Measurements from ENCODE around the gene MAPK7. TPM values are rescaled to one million over a fixed set of nuclear protein-coding genes. Genes with fewer than 3 reads are reported as not detected.

MAPK7 gene
- polyA plus RNA-seq, 1 of the 3 experiments (the other 2 are of a cell fraction) = 19.1 TPM

- TF ChIP-seq CTCF (IDR thresholded peaks at IDR 0.05) (no peak), JUND (IDR thresholded peaks at IDR 0.05) (no peak), RCOR1 (IDR thresholded peaks at IDR 0.05; ENCODE audit: low read length) (no peak), PBX3 (IDR thresholded peaks at IDR 0.05) (no peak), EZH2phosphoT487 (IDR thresholded peaks at IDR 0.05; ENCODE audit: borderline replicate concordance, low read depth) (no peak), GATA2 (CRISPR knock-in tag; IDR thresholded peaks at IDR 0.05) (no peak), FOXJ3 (CRISPR knock-in tag; IDR thresholded peaks at IDR 0.05) (no peak), ZBTB33 (IDR thresholded peaks at IDR 0.05; ENCODE audit: borderline replicate concordance, low read depth) (no peak)
Measured at GRCh38 chr17:19421219-19421618, 42.9 kb downstream of the MAPK7 start (continued).

- Histone ChIP-seq H3F3A (replicated peaks; ENCODE audit: insufficient read depth) (peaks cover 23% of the 10 kb centered on the region), H3K36me3 (replicated peaks in 1 of 2; ENCODE audit: control insufficient read depth in 1 of 2, insufficient read depth in 2 of 2, low read length in 1 of 2) (no peaks in the 10 kb centered on the region), H3K9me3 (no peaks in the 10 kb centered on the region), H4K20me1 (ENCODE audit: insufficient read depth) (no peaks in the 10 kb centered on the region), H3K27me3 (ENCODE audit: insufficient read depth) (no peaks in the 10 kb centered on the region), H3K4me1 (ENCODE audit: control insufficient read depth in 1 of 2, insufficient read depth in 2 of 2, low read depth in 1 of 2, low read length in 1 of 2) (peaks cover 0 to 17% of the 10 kb centered on the region in 2 experiments; a peak in 2 of 4 replicates), H3K9me2 (no peaks in the 10 kb centered on the region), H3K4me3 (ENCODE audit: low read depth in 2 of 2, low read length in 1 of 2) (no peak overlapping the region), H3K9ac (no peak overlapping the region), H3K4me2 (no peak overlapping the region), H3K27ac (ENCODE audit: low read depth in 2 of 2, low read length in 1 of 2) (no peak overlapping the region), H2AFZ (ENCODE audit: low read depth) (no peak overlapping the region), H3K79me2 (ENCODE audit: insufficient read depth) (no peaks in the 10 kb centered on the region)
- CTCF ChIA-PET = interaction anchor here (1.9 kb wide), 1 partner anchor 59 kb away, joined by 7 read pairs; the partner anchor contains the start of gene B9D1
- POLR2A ChIA-PET = no interaction called here
- 80% methylated on average over 6 of the region's 6 CpGs for WGBS (ENCODE audit: low lambda C conversion rate)
- no peak for DNase-seq
- no peak for TF ChIP-seq GATA2 (CRISPR knock-in tag; IDR thresholded peaks at IDR 0.05)
- no peak for TF ChIP-seq YY1 (IDR thresholded peaks at IDR 0.05; ENCODE audit: low read depth)
- TF ChIP-seq GABPA (IDR thresholded peaks at IDR 0.05; ENCODE audit: low read depth) = no peak
- no peak for TF ChIP-seq REST (IDR thresholded peaks at IDR 0.05; ENCODE audit: low read depth, low read length)
- TF ChIP-seq CTCF (IDR thresholded peaks at IDR 0.05) = no peak
- no peak for TF ChIP-seq TCF12 (IDR thresholded peaks at IDR 0.05)
- no peak for TF ChIP-seq ZBTB33 (IDR thresholded peaks at IDR 0.05; ENCODE audit: borderline replicate concordance, low read depth)
- no peak for TF ChIP-seq NRF1 (IDR thresholded peaks at IDR 0.05; ENCODE audit: low read depth, low read length)
- TF ChIP-seq RFX5 (IDR thresholded peaks at IDR 0.05; ENCODE audit: low read length) = no peak
- TF ChIP-seq EP300 (IDR thresholded peaks at IDR 0.05; ENCODE audit: borderline replicate concordance in 1 of 2, low read depth in 1 of 2, low read length in 1 of 2) = no peak
- no peak for TF ChIP-seq IRF3 (IDR thresholded peaks at IDR 0.05; ENCODE audit: low read depth, low read length)
Measured at GRCh38 chr17:19421926-19422325, 43.6 kb downstream of the MAPK7 start.

All from SK-N-SH (cell line).